Measurements from ENCODE around the gene CNTN2. TPM values are rescaled to one million over a fixed set of nuclear protein-coding genes. Genes with fewer than 3 reads are reported as not detected.

The CNTN2 gene
- total and polyA plus RNA-seq, 2 of the 4 experiments (the other 2 are of a cell fraction) = not detected

- BruUV-seq (replicated peaks) = no TSS peak
Observed at GRCh38 chr1:205111354-205111753, 68.3 kb downstream of the CNTN2 start.

More at GRCh38 chr1:205111354-205111753, 68.3 kb downstream of the CNTN2 start:
- Histone ChIP-seq H2AFZ (replicated peaks; ENCODE audit: low read length, poor library complexity) (no peak overlapping the region), H4K20me1 (ENCODE audit: insufficient read depth, low read length) (peaks cover 3% of the 10 kb centered on the region; the same call in 1 of the 2 replicates), H2BK120ac (ENCODE audit: low read depth, low read length) (no peak overlapping the region), H3K4me1 (ENCODE audit: control insufficient read depth, insufficient read depth, low read length) (no peaks in the 10 kb centered on the region), H2BK5ac (ENCODE audit: low read depth, low read length, poor library complexity, severe bottlenecking) (no peak overlapping the region), H3K9me3 (ENCODE audit: control insufficient read depth, insufficient read depth, low read length) (no peaks in the 10 kb centered on the region), H3K36me3 (ENCODE audit: control insufficient read depth, insufficient read depth, low read length) (peaks cover 8% of the 10 kb centered on the region), H3K27ac (ENCODE audit: insufficient read depth, low read length) (no peak overlapping the region), H3K79me1 (ENCODE audit: low read depth in 1 of 2, low read length in 2 of 2) (peaks cover 11 to 17% of the 10 kb centered on the region in 2 experiments), H4K8ac (ENCODE audit: low read depth in 2 of 2, low read length in 2 of 2) (no peak overlapping the region), H2AK5ac (ENCODE audit: low read depth, low read length) (no peak overlapping the region), H3K4me3 (ENCODE audit: insufficient read depth, low read depth, low read length) (no peak overlapping the region), H3K9me1 (ENCODE audit: insufficient read depth, low read length) (no peaks in the 10 kb centered on the region), H3K18ac (ENCODE audit: low read depth, low read length) (no peak overlapping the region), H3K14ac (replicated peaks; ENCODE audit: low read depth, low read length) (no peak overlapping the region), H2BK20ac (ENCODE audit: low read depth, low read length) (no peak overlapping the region), H2AK9ac (replicated peaks; ENCODE audit: low read depth, low read length, poor library complexity) (no peak overlapping the region), H4K5ac (ENCODE audit: low read depth, low read length) (no peak overlapping the region), H3K27me3 (ENCODE audit: control insufficient read depth, insufficient read depth, low read length) (no peaks in the 10 kb centered on the region), H3K4me2 (ENCODE audit: low read depth, low read length) (no peak overlapping the region), H4K91ac (ENCODE audit: insufficient read depth, low read depth, low read length) (no peak overlapping the region), H3K23ac (ENCODE audit: low read depth, low read length) (no peak overlapping the region), H2BK15ac (ENCODE audit: low read depth, low read length) (no peak overlapping the region), H3K9ac (ENCODE audit: low read depth, low read length) (no peak overlapping the region), H3K4ac (ENCODE audit: low read depth, low read length) (no peak overlapping the region), H3K56ac (ENCODE audit: extremely low read depth, insufficient read depth, low read length) (no peak overlapping the region)
- dilution Hi-C loops (cut with HindIII; ENCODE audit: low sequenced_read_pairs, unreplicated experiment) = no loop called here
- ChIA-PET CTCF (no interaction called here), POLR2A (ENCODE audit: unreplicated experiment) (no interaction called here)
- DNase-seq = no peak
- in situ Hi-C loops (cut with MboI; ENCODE audit: low sequenced_read_pairs) = no loop called here
- no peak for TF ChIP-seq BHLHE40 (IDR thresholded peaks at IDR 0.05; ENCODE audit: low read depth, low read length)
- no peak for TF ChIP-seq CTCF (conservative IDR thresholded peaks at IDR 0.05; ENCODE audit: low read depth, low read length)
- TF ChIP-seq MXI1 (IDR thresholded peaks at IDR 0.05; ENCODE audit: borderline replicate concordance, low read depth, low read length) = no peak
- TF ChIP-seq SMC3 (IDR thresholded peaks at IDR 0.05; ENCODE audit: low read depth, low read length) = no peak
- no peak for TF ChIP-seq RFX5 (IDR thresholded peaks at IDR 0.05; ENCODE audit: low read depth, low read length)
- no peak for TF ChIP-seq MAFK (IDR thresholded peaks at IDR 0.05; ENCODE audit: low read depth, low read length)
- TF ChIP-seq, protein P1, sequence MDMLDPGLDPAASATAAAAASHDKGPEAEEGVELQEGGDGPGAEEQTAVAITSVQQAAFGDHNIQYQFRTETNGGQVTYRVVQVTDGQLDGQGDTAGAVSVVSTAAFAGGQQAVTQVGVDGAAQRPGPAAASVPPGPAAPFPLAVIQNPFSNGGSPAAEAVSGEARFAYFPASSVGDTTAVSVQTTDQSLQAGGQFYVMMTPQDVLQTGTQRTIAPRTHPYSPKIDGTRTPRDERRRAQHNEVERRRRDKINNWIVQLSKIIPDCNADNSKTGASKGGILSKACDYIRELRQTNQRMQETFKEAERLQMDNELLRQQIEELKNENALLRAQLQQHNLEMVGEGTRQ (IDR thresholded peaks at IDR 0.05; ENCODE audit: low read depth, low read length) = no peak
- no peak for TF ChIP-seq CEBPB (IDR thresholded peaks at IDR 0.05; ENCODE audit: low read depth, low read length)
- TF ChIP-seq, protein P2, sequence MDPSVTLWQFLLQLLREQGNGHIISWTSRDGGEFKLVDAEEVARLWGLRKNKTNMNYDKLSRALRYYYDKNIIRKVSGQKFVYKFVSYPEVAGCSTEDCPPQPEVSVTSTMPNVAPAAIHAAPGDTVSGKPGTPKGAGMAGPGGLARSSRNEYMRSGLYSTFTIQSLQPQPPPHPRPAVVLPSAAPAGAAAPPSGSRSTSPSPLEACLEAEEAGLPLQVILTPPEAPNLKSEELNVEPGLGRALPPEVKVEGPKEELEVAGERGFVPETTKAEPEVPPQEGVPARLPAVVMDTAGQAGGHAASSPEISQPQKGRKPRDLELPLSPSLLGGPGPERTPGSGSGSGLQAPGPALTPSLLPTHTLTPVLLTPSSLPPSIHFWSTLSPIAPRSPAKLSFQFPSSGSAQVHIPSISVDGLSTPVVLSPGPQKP (IDR thresholded peaks at IDR 0.05; ENCODE audit: borderline replicate concordance, low read depth, low read length) = no peak
- no peak for TF ChIP-seq RCOR1 (IDR thresholded peaks at IDR 0.05; ENCODE audit: insufficient replicate concordance, low read length)
- no peak for TF ChIP-seq NFE2L2 (IDR thresholded peaks at IDR 0.05; ENCODE audit: low read depth, low read length)
- no peak for TF ChIP-seq CHD1 (IDR thresholded peaks at IDR 0.05; ENCODE audit: low read depth, low read length)
- no peak for TF ChIP-seq MAZ (IDR thresholded peaks at IDR 0.05; ENCODE audit: borderline replicate concordance, low read depth, low read length)
- no peak for TF ChIP-seq POLR2A (IDR thresholded peaks at IDR 0.05; ENCODE audit: low read depth, low read length)
- intact Hi-C loops (cut with micrococcal nuclease) = no loop called here
- no peak for ATAC-seq (ENCODE audit: low read depth)
